ENCODE results near the gene ARMC12. TPM values are rescaled to one million over a fixed set of nuclear protein-coding genes. Genes with fewer than 3 reads are reported as not detected.

The ARMC12 gene
- total RNA-seq, 1 donor = 0.43 TPM

DNA sequence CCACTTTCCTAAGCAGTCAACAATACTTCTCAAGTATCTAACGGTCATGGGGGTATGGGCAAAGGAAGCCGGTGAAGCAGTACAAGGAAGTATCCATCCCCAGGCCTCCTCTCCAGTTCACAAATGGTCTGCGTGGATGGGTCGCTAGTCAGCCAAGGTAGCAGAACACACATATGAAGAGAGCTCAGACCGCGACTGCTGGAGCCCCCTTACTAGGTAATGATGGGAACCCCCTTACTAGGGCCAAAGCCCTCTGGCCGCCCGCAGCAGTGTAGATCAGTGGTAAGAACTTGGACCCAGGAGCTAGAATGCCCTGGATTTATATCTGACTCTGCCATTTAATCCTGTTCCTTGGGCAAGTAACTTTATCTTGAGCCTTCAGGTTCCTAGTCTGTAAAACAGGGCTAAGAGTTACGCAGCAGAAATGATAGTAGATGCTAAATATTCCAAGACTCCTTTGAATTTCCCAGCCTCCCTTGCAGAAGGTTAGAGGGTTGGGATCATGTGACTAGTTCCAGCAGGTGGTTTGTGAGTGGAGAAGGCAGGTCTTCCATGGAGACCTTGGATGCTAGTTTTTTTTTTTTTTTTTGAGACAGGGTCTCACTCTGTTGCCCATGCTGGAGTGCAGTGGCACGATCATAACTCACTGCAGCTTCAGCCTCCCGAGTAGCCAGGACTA lies 37.4 kb downstream of the ARMC12 start:
- H3K4me3 ChIP-seq (ENCODE audit: low read depth, low read length) = no peak overlapping the region
- TF ChIP-seq, protein P1, sequence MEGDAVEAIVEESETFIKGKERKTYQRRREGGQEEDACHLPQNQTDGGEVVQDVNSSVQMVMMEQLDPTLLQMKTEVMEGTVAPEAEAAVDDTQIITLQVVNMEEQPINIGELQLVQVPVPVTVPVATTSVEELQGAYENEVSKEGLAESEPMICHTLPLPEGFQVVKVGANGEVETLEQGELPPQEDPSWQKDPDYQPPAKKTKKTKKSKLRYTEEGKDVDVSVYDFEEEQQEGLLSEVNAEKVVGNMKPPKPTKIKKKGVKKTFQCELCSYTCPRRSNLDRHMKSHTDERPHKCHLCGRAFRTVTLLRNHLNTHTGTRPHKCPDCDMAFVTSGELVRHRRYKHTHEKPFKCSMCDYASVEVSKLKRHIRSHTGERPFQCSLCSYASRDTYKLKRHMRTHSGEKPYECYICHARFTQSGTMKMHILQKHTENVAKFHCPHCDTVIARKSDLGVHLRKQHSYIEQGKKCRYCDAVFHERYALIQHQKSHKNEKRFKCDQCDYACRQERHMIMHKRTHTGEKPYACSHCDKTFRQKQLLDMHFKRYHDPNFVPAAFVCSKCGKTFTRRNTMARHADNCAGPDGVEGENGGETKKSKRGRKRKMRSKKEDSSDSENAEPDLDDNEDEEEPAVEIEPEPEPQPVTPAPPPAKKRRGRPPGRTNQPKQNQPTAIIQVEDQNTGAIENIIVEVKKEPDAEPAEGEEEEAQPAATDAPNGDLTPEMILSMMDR (IDR thresholded peaks at IDR 0.05; ENCODE audit: insufficient read depth, low read depth, low read length) = no peak
- no peak for DNase-seq (ENCODE audit: low read depth)

DNA sequence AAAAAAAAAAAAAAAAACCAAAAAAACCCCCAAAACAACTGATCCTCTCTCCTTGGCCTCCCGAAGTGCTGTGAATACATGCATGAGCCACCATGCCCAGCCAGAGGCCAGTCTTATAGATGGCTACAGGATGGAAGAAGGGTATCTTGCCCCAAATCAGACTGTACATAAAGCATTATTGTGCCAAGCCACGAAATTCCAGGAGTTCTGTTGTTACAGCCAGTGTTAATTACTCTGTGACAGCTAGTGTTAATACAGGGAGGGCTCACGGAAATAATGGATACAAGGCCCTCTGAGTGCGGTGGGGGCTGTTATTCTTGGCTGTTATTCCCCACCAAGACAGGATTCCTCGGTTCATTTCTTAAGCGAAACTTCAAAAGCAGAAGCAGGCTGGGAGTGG lies 38.2 kb downstream of the ARMC12 start:
- DNase-seq (ENCODE audit: low read depth) = no peak
- TF ChIP-seq, protein P1 (IDR thresholded peaks at IDR 0.05; ENCODE audit: insufficient read depth, low read depth, low read length) = no peak
- no peak overlapping the region for H3K4me3 ChIP-seq (ENCODE audit: low read depth, low read length)

DNA sequence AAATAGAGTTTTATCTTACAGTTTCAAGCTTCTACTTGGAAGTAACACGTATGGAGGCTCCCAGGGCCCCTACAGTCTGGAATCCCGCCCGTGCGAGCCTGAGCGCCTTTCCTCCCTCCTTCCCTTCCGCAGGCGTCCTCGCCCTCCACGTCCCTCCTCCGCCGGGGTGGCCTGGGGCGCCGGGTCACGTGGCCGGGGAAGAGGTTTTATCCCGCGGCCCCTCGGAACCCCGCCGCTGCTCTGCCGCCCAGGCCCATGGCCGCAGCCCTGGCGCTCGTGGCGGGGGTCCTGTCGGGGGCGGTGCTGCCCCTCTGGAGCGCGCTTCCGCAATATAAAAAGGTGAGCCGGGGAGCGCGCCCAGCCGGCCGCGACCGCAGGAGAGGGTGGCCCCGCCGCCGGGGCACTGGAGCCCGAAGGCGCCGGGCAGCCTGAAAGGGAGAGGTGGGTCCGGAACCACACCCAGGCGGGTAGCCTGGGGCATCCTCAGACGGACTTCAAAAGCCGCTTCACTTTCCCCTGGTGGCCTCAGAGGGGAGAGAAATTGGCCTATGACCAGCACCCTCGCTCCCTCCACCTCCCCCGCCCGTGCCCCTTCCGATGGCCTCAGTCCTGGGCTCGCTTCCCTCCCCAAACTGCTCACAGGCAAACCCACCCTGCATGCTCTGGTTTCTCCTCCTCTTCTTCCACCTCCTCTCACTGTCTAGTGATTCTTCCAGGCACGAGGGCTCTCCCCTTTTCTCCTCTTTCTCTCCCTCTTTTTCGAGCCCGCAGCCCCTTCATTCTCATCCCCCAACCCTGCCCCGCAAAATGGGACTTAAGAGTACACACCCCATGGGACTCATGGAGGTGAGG lies 39.8 kb downstream of the ARMC12 start, which contains the start of gene CLPSL2:
Gene CLPSL2 (plus strand): TSS at position 235 of the 852 bp plus-strand sequence. CDS start 21 bp downstream, at position 256.
- peak within 1 kb of the TSS; percentile 44 for H3K4me3 ChIP-seq (ENCODE audit: low read depth, low read length)
- DNase-seq (ENCODE audit: low read depth) = no peak
- TF ChIP-seq, protein P1 (IDR thresholded peaks at IDR 0.05; ENCODE audit: insufficient read depth, low read depth, low read length) = no peak

GRCh38 chr6:35777356-35778102 lies 40.7 kb downstream of the ARMC12 start:
- DNase-seq (ENCODE audit: low read depth) = no peak
- H3K4me3 ChIP-seq (ENCODE audit: low read depth, low read length) = no peak overlapping the region
- TF ChIP-seq, protein P1 (IDR thresholded peaks at IDR 0.05; ENCODE audit: insufficient read depth, low read depth, low read length) = no peak

GRCh38 chr6:35778437-35778836 lies 41.6 kb downstream of the ARMC12 start:
- no peak for DNase-seq (ENCODE audit: low read depth)
- H3K4me3 ChIP-seq (ENCODE audit: low read depth, low read length) = no peak overlapping the region
- TF ChIP-seq, protein P1 (IDR thresholded peaks at IDR 0.05; ENCODE audit: insufficient read depth, low read depth, low read length) = no peak

DNA sequence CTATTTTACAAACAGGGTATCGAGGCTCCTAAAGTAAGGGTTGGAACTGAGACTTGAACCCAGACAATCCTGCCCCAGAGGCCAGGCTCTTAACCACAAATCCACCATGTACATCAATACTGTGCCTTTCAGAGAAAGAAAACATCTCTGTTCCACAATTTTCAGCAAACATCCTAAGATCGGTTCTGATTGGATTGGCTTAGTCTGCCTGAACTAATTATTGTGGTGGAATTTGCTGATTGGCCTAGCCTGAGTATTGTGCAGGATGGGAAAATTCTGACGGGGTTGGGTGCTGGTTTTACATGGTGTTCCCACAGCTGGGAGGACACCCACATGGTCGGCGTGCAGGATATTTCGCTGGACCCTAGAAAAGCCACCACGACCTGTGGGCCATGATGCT lies 43.9 kb downstream of the ARMC12 start, which contains the start of gene CLPSL1:
Gene CLPSL1 (plus strand): TSS at position 301 of the 400 bp plus-strand sequence. CDS start 92 bp downstream, at position 393.
- TF ChIP-seq, protein P1 (IDR thresholded peaks at IDR 0.05; ENCODE audit: insufficient read depth, low read depth, low read length) = no peak
- DNase-seq (ENCODE audit: low read depth) = no peak
- H3K4me3 ChIP-seq (ENCODE audit: low read depth, low read length) = no peak within 1 kb of the TSS
